WTC11 (cell line): ENCODE data around the gene RAB11B. TPM values are rescaled to one million over a fixed set of nuclear protein-coding genes. Genes with fewer than 3 reads are reported as not detected.
"Not testable (repeated sequence)": the region's sequence is repeated elsewhere in the genome, so short reads cannot be mapped to it uniquely, and the experiment has no call there.

Source experiments
- ATAC-seq: fragments of 200-7000 bp; cut with Tn5 transposase; 2 replicates; pipeline ENCODE4 v1.10.0; 2021; ENCODE audit warnings: mild to moderate bottlenecking, moderate library complexity
- CTCF ChIA-PET: fragments of 300-600 bp; sonication (Branson Sonifier 250); formaldehyde crosslinking; loops from one replicate; lab custom pipeline; 2021; ENCODE audit warnings: antibody characterized with exemption; lab: Charles Lee
- POLR2A ChIA-PET: fragments of 350-600 bp; sonication (Branson Sonifier 250); formaldehyde crosslinking; loops from one replicate; lab custom pipeline; 2021; ENCODE audit warnings: antibody characterized with exemption; lab: Charles Lee
- DNase-seq: peaks from one replicate; pipeline ENCODE4 v3.0.0; 2021; ENCODE audit warnings: low spot score
- H3K27ac Mint-ChIP-seq: 2 replicates; pipeline ENCODE4 v1.8.0; 2021; ENCODE audit warnings: mixed read lengths
- H3K27me3 Mint-ChIP-seq: 2 replicates; pipeline ENCODE4 v1.8.0; 2021; ENCODE audit warnings: low read depth, mild to moderate bottlenecking, moderate library complexity, mixed read lengths
- H3K36me3 Mint-ChIP-seq: 2 replicates; pipeline ENCODE4 v1.8.0; 2021; ENCODE audit warnings: mixed read lengths
- H3K4me1 Mint-ChIP-seq: 2 replicates; pipeline ENCODE4 v1.8.0; 2022; ENCODE audit warnings: mixed read lengths
- H3K4me3 Mint-ChIP-seq: 2 replicates; pipeline ENCODE4 v1.8.0; 2021; ENCODE audit warnings: mild to moderate bottlenecking, moderate library complexity, mixed read lengths
- H3K9me3 Mint-ChIP-seq: 2 replicates; pipeline ENCODE4 v1.8.0; 2021; ENCODE audit warnings: mixed read lengths
- HMGA2 ChIP-seq: fragments of 250-450 bp; sonication (Bioruptor Pico); IDR thresholded peaks from 2 replicates; pipeline ENCODE4 v1.4.0; 2021; ENCODE audit warnings: mild to moderate bottlenecking, moderate library complexity
- NR3C1 ChIP-seq: sonication (generic); formaldehyde crosslinking; conservative IDR thresholded peaks from 2 replicates; pipeline ENCODE4 v1.8.1; 2023; ENCODE audit warnings: low read depth, mild to moderate bottlenecking, missing genetic modification reagents
- RORB ChIP-seq: fragments of 250-450 bp; sonication (Bioruptor Pico); IDR thresholded peaks from 2 replicates; pipeline ENCODE4 v1.9.0; 2021; ENCODE audit warnings: mild to moderate bottlenecking
- SOX15 ChIP-seq: fragments of 250-450 bp; sonication (Bioruptor Pico); IDR thresholded peaks from 2 replicates; pipeline ENCODE4 v1.9.0; 2021; ENCODE audit warnings: mild to moderate bottlenecking
- total RNA-seq: library from RNA; stranded (reverse); gene quantifications from 3 replicates; pipeline ENCODE4 v1.2.3, GENCODE V29; 2021
- TF ChIP-seq, protein P1 (sequence below): fragments of 250-450 bp; sonication (Bioruptor Pico); IDR thresholded peaks from 2 replicates; pipeline ENCODE4 v1.9.0; 2021; ENCODE audit warnings: mild to moderate bottlenecking, borderline replicate concordance
- TF ChIP-seq, protein P2 (sequence below): sonication (generic); formaldehyde crosslinking; IDR thresholded peaks from 2 replicates; pipeline ENCODE4 v1.8.1; 2022; ENCODE audit warnings: low read depth, missing genetic modification reagents, borderline replicate concordance
- TF ChIP-seq, protein P3 (sequence below): sonication (generic); formaldehyde crosslinking; IDR thresholded peaks from 2 replicates; pipeline ENCODE4 v1.8.1; 2022; ENCODE audit warnings: low read depth, mild to moderate bottlenecking, moderate library complexity, missing genetic modification reagents, borderline replicate concordance
- TF ChIP-seq, protein P4 (sequence below): sonication (generic); formaldehyde crosslinking; IDR thresholded peaks from 2 replicates; pipeline ENCODE4 v1.8.0; 2022; ENCODE audit warnings: mild to moderate bottlenecking, missing genetic modification reagents
- TF ChIP-seq, protein P5 (sequence below): sonication (generic); formaldehyde crosslinking; IDR thresholded peaks from 2 replicates; pipeline ENCODE4 v1.8.1; 2022; ENCODE audit warnings: missing genetic modification reagents, borderline replicate concordance

Gene RAB11B
- total RNA-seq, 1 experiment from 2014 or later, result 108 TPM

DNA sequence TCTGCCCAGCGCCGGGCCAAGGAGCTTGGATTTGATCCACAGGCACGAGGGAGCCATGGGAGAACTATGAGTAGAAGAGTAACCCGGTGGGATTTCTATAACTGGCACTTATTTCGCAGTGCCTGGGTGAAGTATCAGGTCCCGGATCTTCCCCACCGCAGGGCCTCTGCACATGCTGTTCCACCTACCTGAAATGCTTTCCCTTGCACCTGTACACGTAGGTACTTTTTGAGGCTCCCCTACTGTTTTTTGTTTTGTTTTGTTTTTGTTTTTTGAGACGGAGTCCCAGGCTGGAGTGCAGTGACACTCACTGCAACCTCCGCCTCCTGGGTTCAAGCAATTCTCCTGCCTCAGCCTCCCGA, 46.7 kb upstream of the RAB11B start (continued):
- TF ChIP-seq, protein P1, sequence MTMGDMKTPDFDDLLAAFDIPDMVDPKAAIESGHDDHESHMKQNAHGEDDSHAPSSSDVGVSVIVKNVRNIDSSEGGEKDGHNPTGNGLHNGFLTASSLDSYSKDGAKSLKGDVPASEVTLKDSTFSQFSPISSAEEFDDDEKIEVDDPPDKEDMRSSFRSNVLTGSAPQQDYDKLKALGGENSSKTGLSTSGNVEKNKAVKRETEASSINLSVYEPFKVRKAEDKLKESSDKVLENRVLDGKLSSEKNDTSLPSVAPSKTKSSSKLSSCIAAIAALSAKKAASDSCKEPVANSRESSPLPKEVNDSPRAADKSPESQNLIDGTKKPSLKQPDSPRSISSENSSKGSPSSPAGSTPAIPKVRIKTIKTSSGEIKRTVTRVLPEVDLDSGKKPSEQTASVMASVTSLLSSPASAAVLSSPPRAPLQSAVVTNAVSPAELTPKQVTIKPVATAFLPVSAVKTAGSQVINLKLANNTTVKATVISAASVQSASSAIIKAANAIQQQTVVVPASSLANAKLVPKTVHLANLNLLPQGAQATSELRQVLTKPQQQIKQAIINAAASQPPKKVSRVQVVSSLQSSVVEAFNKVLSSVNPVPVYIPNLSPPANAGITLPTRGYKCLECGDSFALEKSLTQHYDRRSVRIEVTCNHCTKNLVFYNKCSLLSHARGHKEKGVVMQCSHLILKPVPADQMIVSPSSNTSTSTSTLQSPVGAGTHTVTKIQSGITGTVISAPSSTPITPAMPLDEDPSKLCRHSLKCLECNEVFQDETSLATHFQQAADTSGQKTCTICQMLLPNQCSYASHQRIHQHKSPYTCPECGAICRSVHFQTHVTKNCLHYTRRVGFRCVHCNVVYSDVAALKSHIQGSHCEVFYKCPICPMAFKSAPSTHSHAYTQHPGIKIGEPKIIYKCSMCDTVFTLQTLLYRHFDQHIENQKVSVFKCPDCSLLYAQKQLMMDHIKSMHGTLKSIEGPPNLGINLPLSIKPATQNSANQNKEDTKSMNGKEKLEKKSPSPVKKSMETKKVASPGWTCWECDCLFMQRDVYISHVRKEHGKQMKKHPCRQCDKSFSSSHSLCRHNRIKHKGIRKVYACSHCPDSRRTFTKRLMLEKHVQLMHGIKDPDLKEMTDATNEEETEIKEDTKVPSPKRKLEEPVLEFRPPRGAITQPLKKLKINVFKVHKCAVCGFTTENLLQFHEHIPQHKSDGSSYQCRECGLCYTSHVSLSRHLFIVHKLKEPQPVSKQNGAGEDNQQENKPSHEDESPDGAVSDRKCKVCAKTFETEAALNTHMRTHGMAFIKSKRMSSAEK (CRISPR knock-in tag), result no peak
- TF ChIP-seq NR3C1 (CRISPR knock-in tag) (no peak), RORB (CRISPR knock-in tag) (no peak), SOX15 (no peak), HMGA2 (CRISPR knock-in tag) (no peak)
- TF ChIP-seq, protein P2, sequence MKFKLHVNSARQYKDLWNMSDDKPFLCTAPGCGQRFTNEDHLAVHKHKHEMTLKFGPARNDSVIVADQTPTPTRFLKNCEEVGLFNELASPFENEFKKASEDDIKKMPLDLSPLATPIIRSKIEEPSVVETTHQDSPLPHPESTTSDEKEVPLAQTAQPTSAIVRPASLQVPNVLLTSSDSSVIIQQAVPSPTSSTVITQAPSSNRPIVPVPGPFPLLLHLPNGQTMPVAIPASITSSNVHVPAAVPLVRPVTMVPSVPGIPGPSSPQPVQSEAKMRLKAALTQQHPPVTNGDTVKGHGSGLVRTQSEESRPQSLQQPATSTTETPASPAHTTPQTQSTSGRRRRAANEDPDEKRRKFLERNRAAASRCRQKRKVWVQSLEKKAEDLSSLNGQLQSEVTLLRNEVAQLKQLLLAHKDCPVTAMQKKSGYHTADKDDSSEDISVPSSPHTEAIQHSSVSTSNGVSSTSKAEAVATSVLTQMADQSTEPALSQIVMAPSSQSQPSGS (CRISPR knock-in tag), result no peak
- TF ChIP-seq, protein P3, sequence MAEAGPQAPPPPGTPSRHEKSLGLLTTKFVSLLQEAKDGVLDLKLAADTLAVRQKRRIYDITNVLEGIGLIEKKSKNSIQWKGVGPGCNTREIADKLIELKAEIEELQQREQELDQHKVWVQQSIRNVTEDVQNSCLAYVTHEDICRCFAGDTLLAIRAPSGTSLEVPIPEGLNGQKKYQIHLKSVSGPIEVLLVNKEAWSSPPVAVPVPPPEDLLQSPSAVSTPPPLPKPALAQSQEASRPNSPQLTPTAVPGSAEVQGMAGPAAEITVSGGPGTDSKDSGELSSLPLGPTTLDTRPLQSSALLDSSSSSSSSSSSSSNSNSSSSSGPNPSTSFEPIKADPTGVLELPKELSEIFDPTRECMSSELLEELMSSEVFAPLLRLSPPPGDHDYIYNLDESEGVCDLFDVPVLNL (CRISPR knock-in tag), result no peak
- TF ChIP-seq, protein P4, sequence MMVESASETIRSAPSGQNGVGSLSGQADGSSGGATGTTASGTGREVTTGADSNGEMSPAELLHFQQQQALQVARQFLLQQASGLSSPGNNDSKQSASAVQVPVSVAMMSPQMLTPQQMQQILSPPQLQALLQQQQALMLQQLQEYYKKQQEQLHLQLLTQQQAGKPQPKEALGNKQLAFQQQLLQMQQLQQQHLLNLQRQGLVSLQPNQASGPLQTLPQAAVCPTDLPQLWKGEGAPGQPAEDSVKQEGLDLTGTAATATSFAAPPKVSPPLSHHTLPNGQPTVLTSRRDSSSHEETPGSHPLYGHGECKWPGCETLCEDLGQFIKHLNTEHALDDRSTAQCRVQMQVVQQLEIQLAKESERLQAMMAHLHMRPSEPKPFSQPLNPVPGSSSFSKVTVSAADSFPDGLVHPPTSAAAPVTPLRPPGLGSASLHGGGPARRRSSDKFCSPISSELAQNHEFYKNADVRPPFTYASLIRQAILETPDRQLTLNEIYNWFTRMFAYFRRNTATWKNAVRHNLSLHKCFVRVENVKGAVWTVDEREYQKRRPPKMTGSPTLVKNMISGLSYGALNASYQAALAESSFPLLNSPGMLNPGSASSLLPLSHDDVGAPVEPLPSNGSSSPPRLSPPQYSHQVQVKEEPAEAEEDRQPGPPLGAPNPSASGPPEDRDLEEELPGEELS (CRISPR knock-in tag), result no peak

DNA sequence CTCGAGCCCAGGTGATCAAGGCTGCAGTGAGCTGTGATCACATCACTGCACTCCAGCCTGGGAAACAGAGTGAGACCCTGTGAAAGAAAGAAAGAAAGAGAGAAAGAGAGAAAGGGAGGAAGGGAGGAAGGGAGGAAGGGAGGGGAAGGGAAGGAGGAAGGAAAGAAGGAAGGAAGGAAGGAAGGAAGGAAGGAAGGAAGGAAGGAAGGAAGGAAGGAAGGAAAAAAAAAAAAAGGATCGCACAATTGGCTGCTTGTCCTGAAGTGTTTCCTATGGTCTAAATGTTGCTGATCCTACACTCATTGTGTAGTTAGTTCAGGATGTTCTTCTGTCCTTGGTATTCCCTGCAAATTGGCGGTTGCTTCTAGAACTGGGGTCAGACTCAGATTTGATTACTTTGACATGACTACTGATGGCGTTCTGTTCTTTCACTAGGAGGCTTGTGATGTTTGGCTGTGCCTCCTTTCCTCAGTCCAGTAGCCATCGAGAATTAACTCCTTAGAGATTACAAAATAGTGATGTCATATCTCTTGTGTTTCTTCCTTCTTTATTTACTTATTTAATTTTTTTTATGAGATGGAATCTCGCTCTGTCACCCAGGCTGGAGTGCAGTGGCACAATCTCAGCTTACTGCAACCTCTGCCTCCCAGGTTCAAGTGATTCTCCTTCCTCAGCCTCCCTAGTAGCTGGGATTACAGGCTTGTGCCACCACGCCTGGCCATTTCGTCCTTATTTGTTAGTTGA, 40.4 kb upstream of the RAB11B start:
- CTCF ChIA-PET, H3K9me3 Mint-ChIP-seq: not testable (repeated sequence)
- 0 out of 2 replicates have a peak overlapping the region, but pooled peaks have one; percentile 5 for H3K27ac Mint-ChIP-seq
- TF ChIP-seq, protein P5, sequence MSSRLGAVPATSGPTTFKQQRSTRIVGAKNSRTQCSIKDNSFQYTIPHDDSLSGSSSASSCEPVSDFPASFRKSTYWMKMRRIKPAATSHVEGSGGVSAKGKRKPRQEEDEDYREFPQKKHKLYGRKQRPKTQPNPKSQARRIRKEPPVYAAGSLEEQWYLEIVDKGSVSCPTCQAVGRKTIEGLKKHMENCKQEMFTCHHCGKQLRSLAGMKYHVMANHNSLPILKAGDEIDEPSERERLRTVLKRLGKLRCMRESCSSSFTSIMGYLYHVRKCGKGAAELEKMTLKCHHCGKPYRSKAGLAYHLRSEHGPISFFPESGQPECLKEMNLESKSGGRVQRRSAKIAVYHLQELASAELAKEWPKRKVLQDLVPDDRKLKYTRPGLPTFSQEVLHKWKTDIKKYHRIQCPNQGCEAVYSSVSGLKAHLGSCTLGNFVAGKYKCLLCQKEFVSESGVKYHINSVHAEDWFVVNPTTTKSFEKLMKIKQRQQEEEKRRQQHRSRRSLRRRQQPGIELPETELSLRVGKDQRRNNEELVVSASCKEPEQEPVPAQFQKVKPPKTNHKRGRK, result 0 out of 2 replicates have a peak, but pooled peaks have one; percentile 22
- TF ChIP-seq, all 79 proteins: peak for 1; not testable (repeated sequence) for 78
- H3K4me3 Mint-ChIP-seq, H3K36me3 Mint-ChIP-seq, DNase-seq, ATAC-seq, POLR2A ChIA-PET: not testable (repeated sequence)
- peaks cover 21% of the 10 kb centered on the region for H3K4me1 Mint-ChIP-seq
- H3K27me3 Mint-ChIP-seq, result peaks cover 19% of the 10 kb centered on the region
